Kidney epithelial cell (primary cell): ENCODE data around the gene TMEM176A. TPM values are rescaled to one million over a fixed set of nuclear protein-coding genes. Genes with fewer than 3 reads are reported as not detected.

ENCODE experiments used
- DNase-seq: peaks from one replicate; pipeline ENCODE4 v3.0.0-alpha.2; 2010; ENCODE audit warnings: low read depth
- H3K27me3 ChIP-seq: 2 replicates; pipeline ENCODE4 v1.6.0; 2011; ENCODE audit warnings: low read length; ENCODE audit not compliant: control insufficient read depth, insufficient read depth
- H3K36me3 ChIP-seq: 2 replicates; pipeline ENCODE4 v1.5.1; 2011; ENCODE audit warnings: low read length; ENCODE audit not compliant: control insufficient read depth, insufficient read depth
- H3K4me3 ChIP-seq: 2 replicates; pipeline ENCODE4 v1.5.1; 2011; ENCODE audit warnings: low read depth, mild to moderate bottlenecking, control low read depth, low read length
- total RNA-seq: library from RNA; depleted of rRNA; stranded (reverse); fragments of >200 nt; gene quantifications from 2 replicates; pipeline ENCODE4 v1.2.3, GENCODE V29; 2015
- TF ChIP-seq, protein P1 (sequence below): IDR thresholded peaks from 2 replicates; pipeline ENCODE4 v1.5.1; 2011; ENCODE audit warnings: mild to moderate bottlenecking, moderate library complexity, low read length, control low read depth, inconsistent platforms; ENCODE audit not compliant: insufficient read depth, poor library complexity, severe bottlenecking

TMEM176A gene
- total RNA-seq, 1 donor from 2014 or later: 13.3 TPM

GRCh38 chr7:150828384-150828783, 27.8 kb downstream of the TMEM176A start:
- TF ChIP-seq, protein P1, sequence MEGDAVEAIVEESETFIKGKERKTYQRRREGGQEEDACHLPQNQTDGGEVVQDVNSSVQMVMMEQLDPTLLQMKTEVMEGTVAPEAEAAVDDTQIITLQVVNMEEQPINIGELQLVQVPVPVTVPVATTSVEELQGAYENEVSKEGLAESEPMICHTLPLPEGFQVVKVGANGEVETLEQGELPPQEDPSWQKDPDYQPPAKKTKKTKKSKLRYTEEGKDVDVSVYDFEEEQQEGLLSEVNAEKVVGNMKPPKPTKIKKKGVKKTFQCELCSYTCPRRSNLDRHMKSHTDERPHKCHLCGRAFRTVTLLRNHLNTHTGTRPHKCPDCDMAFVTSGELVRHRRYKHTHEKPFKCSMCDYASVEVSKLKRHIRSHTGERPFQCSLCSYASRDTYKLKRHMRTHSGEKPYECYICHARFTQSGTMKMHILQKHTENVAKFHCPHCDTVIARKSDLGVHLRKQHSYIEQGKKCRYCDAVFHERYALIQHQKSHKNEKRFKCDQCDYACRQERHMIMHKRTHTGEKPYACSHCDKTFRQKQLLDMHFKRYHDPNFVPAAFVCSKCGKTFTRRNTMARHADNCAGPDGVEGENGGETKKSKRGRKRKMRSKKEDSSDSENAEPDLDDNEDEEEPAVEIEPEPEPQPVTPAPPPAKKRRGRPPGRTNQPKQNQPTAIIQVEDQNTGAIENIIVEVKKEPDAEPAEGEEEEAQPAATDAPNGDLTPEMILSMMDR: no peak

DNA sequence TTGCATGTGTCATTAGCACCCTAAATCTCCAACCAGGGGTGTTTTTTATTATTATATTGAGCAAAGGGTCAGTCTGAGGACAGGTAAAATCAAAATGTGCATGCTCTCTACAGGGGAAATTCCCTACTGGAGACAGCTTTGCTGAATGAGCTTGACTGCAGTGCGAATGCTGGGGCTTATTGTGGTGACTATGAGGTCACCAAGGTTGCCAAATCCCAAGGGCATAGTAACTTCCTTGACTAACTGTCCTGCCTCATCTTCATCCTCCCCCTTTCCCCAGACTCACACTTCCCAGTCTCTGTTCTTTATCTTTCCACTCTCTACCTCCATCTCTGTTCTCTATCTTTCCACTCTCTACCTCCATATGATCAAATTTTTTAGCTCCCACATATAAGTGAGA, 28.9 kb downstream of the TMEM176A start:
- Histone ChIP-seq H3K27me3 (no peaks in the 10 kb centered on the region), H3K36me3 (no peaks in the 10 kb centered on the region), H3K4me3 (no peak overlapping the region)
- TF ChIP-seq, protein P1: no peak
- no peak for DNase-seq

More at GRCh38 chr7:150828384-150828783, 27.8 kb downstream of the TMEM176A start:
- no peaks in the 10 kb centered on the region for H3K36me3 ChIP-seq
- H3K27me3 ChIP-seq: no peaks in the 10 kb centered on the region
- H3K4me3 ChIP-seq: no peak overlapping the region
- DNase-seq: no peak

DNA sequence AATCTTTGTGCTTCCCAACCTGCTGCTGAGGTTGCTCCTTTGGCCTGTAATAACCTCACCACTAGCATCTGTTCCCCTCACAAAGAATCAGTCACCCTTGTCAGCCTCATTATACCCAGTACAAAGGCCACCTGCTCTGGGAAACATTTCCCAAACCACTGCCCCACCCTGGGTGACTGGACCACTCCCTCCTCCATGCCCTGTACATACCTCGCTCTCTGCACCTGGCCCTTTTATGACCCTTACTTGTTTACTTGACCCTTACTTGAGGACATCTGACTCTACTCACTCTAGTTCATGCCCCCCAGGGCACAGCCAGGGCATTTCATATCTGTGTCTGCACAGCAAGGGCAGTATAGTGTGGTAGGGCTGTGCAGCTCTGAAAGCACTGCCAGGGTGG, 30.4 kb downstream of the TMEM176A start:
- H3K36me3 ChIP-seq: no peaks in the 10 kb centered on the region
- DNase-seq: no peak
- H3K4me3 ChIP-seq: no peak overlapping the region
- TF ChIP-seq, protein P1: no peak
- H3K27me3 ChIP-seq: no peaks in the 10 kb centered on the region

GRCh38 chr7:150831851-150832250, 31.3 kb downstream of the TMEM176A start:
- Histone ChIP-seq H3K27me3 (no peaks in the 10 kb centered on the region), H3K4me3 (no peak overlapping the region), H3K36me3 (no peaks in the 10 kb centered on the region)
- TF ChIP-seq, protein P1: no peak
- DNase-seq: no peak

GRCh38 chr7:150835019-150835418, 34.5 kb downstream of the TMEM176A start:
- Histone ChIP-seq H3K4me3 (no peak overlapping the region), H3K36me3 (no peaks in the 10 kb centered on the region), H3K27me3 (no peaks in the 10 kb centered on the region)
- TF ChIP-seq, protein P1: no peak
- no peak for DNase-seq

- TF ChIP-seq, protein P1: no peak
- no peak overlapping the region for H3K4me3 ChIP-seq
- H3K27me3 ChIP-seq: no peaks in the 10 kb centered on the region
- no peak for DNase-seq
- no peaks in the 10 kb centered on the region for H3K36me3 ChIP-seq
These were observed 35.2 kb downstream of the TMEM176A start for GRCh38 chr7:150835702-150836280.
